ENCODE results near the gene TEKTIP1. TPM values are rescaled to one million over a fixed set of nuclear protein-coding genes. Genes with fewer than 3 reads are reported as not detected.

Gene TEKTIP1
- total RNA-seq, 1 donor from 2014 or later = 0.35 TPM

DNA sequence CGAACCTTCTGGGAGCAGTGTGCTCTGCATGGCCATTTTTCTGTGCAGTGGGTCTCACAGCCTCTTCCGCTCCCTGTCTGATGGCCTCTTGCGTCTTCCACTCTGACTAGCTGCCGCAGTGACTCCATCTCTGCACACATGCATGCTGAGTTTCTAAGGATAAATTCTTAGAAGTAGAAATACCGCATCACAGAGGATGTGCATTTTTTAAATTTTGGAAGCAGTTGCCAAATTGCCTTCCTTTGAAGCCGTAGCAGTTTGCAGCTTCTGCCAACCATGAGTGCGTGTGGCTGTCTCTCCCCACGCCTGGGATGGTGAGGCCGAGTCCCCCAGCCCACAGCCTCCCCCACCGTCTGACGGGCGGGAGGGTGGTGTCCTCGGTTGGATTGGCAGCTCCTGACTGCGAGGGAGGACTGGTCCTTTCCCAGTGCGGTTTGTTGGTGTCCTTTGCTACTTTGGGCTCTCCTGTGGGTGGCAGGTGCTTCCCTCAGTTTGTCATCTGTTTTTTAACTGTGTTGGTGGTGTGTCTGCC, 23.0 kb upstream of the TEKTIP1 start:
- Mint-ChIP-seq H3K27ac (ENCODE audit: unreplicated experiment) (no peak overlapping the region), H3K36me3 (ENCODE audit: low read depth) (no peaks in the 10 kb centered on the region), H3K9me3 (ENCODE audit: low read depth) (no peaks in the 10 kb centered on the region), H3K4me1 (ENCODE audit: low read depth) (peaks cover 16% of the 10 kb centered on the region), H3K27me3 (ENCODE audit: low read depth) (no peaks in the 10 kb centered on the region), H3K4me3 (ENCODE audit: unreplicated experiment) (no peak overlapping the region)
- TF ChIP-seq, protein P1, sequence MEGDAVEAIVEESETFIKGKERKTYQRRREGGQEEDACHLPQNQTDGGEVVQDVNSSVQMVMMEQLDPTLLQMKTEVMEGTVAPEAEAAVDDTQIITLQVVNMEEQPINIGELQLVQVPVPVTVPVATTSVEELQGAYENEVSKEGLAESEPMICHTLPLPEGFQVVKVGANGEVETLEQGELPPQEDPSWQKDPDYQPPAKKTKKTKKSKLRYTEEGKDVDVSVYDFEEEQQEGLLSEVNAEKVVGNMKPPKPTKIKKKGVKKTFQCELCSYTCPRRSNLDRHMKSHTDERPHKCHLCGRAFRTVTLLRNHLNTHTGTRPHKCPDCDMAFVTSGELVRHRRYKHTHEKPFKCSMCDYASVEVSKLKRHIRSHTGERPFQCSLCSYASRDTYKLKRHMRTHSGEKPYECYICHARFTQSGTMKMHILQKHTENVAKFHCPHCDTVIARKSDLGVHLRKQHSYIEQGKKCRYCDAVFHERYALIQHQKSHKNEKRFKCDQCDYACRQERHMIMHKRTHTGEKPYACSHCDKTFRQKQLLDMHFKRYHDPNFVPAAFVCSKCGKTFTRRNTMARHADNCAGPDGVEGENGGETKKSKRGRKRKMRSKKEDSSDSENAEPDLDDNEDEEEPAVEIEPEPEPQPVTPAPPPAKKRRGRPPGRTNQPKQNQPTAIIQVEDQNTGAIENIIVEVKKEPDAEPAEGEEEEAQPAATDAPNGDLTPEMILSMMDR (IDR thresholded peaks at IDR 0.05) = no peak
- no peak for DNase-seq (ENCODE audit: low spot score)

DNA sequence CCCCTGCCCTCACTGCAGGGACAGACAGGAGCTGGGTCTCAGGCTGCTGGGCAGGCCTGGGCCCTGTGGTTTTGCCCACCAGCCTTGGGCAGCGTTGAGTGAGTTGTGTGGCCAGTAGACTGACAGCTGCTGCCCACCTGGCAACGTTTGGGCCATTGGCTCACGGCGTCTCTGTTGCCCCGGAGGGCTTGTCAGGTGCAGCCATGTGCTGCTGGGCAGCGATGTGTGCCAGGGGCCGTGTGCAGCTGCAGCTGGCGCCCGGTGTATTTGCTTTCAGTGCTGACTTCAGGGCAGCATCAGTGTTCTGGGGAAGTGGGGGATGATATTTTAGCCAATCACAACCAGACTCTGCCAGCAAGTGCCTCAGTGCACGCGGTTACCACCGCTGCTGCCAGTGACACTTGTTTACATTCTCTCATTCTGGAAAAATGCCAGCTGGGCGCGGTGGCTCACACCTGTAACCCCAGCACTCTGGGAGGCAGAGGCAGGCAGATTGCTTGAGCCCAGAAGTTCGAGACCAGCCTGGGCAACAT, 22.2 kb upstream of the TEKTIP1 start:
- no peaks in the 10 kb centered on the region for H3K27me3 Mint-ChIP-seq (ENCODE audit: low read depth)
- H3K4me1 Mint-ChIP-seq (ENCODE audit: low read depth) = peaks cover 19% of the 10 kb centered on the region
- H3K4me3 Mint-ChIP-seq (ENCODE audit: unreplicated experiment) = no peak overlapping the region
- DNase-seq (ENCODE audit: low spot score) = no peak
- no peak overlapping the region for H3K27ac Mint-ChIP-seq (ENCODE audit: unreplicated experiment)
- TF ChIP-seq, protein P1 (IDR thresholded peaks at IDR 0.05) = no peak
- H3K9me3 Mint-ChIP-seq (ENCODE audit: low read depth) = no peaks in the 10 kb centered on the region
- H3K36me3 Mint-ChIP-seq (ENCODE audit: low read depth) = no peaks in the 10 kb centered on the region

DNA sequence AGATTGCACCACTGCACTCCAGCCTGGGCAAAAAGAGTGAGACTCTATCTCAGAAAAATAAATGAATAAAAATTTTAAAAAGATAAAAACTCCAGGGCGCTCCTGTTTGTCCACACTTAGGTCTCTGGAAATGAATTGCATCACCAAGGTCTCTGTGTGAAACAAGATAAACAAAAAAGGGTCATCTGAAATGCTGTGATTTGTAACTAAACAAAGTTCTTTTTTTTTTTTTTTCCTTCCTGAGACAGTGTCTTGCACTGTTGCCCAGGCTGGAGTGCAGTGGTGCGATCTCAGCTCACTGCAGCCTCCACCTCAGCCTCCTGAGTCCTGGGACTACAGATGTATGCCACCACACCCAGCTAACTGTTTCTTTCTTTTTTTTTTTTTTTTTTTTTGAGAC, 21.3 kb upstream of the TEKTIP1 start:
- H3K4me1 Mint-ChIP-seq (ENCODE audit: low read depth) = peaks cover 17% of the 10 kb centered on the region
- no peak for DNase-seq (ENCODE audit: low spot score)
- no peaks in the 10 kb centered on the region for H3K9me3 Mint-ChIP-seq (ENCODE audit: low read depth)
- H3K27me3 Mint-ChIP-seq (ENCODE audit: low read depth) = no peaks in the 10 kb centered on the region
- no peak overlapping the region for H3K27ac Mint-ChIP-seq (ENCODE audit: unreplicated experiment)
- H3K4me3 Mint-ChIP-seq (ENCODE audit: unreplicated experiment) = no peak overlapping the region
- no peaks in the 10 kb centered on the region for H3K36me3 Mint-ChIP-seq (ENCODE audit: low read depth)
- TF ChIP-seq, protein P1 (IDR thresholded peaks at IDR 0.05) = no peak

DNA sequence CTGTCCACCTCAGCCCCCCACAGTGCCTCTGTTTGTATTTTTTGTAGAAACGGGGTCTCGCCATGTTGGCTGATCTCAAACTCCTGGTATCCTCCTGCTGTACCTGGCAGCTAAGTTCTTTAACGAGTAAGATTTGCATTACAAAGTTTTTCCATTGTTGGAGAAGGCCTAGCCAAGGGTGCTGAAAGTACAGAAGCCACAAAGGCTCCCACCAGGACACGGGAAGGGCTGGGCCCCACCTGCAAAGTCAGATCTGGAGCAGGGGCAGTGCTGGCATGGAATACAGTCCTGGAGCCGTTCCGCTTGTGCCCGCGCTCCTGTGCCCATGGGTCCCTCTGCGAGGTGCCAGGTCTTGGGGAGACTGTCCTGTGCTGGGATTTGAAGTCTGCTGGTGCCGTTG, 20.7 kb upstream of the TEKTIP1 start:
- Mint-ChIP-seq H3K27ac (ENCODE audit: unreplicated experiment) (no peak overlapping the region), H3K4me3 (ENCODE audit: unreplicated experiment) (no peak overlapping the region), H3K36me3 (ENCODE audit: low read depth) (no peaks in the 10 kb centered on the region), H3K9me3 (ENCODE audit: low read depth) (no peaks in the 10 kb centered on the region), H3K27me3 (ENCODE audit: low read depth) (no peaks in the 10 kb centered on the region), H3K4me1 (ENCODE audit: low read depth) (peaks cover 17% of the 10 kb centered on the region)
- TF ChIP-seq, protein P1 (IDR thresholded peaks at IDR 0.05) = no peak
- no peak for DNase-seq (ENCODE audit: low spot score)

DNA sequence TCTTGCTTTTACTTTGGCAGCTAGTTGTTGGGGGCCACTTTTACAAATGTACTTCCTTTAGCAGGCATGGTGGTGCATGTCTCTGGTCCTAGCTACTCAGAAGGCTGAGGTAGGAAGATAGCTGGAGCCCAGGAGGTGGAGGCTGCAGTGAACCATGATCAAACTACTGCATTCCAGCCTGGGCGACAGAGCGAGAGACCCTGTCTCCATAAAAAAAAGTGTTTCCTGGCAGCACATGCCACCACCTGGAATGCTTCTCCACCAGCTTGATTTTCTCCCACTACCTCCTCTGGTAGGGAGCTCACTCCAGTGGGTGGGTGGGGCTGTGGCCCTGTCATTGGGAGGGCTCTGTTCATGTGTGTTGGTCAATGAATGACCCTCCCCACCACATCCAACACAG, 20.3 kb upstream of the TEKTIP1 start:
- H3K27ac Mint-ChIP-seq (ENCODE audit: unreplicated experiment) = no peak overlapping the region
- TF ChIP-seq, protein P1 (IDR thresholded peaks at IDR 0.05) = no peak
- DNase-seq (ENCODE audit: low spot score) = no peak
- no peaks in the 10 kb centered on the region for H3K27me3 Mint-ChIP-seq (ENCODE audit: low read depth)
- no peak overlapping the region for H3K4me3 Mint-ChIP-seq (ENCODE audit: unreplicated experiment)
- H3K9me3 Mint-ChIP-seq (ENCODE audit: low read depth) = no peaks in the 10 kb centered on the region
- H3K4me1 Mint-ChIP-seq (ENCODE audit: low read depth) = peaks cover 15% of the 10 kb centered on the region
- H3K36me3 Mint-ChIP-seq (ENCODE audit: low read depth) = no peaks in the 10 kb centered on the region
